ENCODE results near the gene HIPK2. TPM values are rescaled to one million over a fixed set of nuclear protein-coding genes. Genes with fewer than 3 reads are reported as not detected.

HIPK2 gene
- total and polyA plus RNA-seq, 12 donors, result 19.7 to 203 (median 127) TPM

GRCh38 chr7:139752148-139752547 lies 25.6 kb downstream of the HIPK2 start:
- TF ChIP-seq, protein P1, sequence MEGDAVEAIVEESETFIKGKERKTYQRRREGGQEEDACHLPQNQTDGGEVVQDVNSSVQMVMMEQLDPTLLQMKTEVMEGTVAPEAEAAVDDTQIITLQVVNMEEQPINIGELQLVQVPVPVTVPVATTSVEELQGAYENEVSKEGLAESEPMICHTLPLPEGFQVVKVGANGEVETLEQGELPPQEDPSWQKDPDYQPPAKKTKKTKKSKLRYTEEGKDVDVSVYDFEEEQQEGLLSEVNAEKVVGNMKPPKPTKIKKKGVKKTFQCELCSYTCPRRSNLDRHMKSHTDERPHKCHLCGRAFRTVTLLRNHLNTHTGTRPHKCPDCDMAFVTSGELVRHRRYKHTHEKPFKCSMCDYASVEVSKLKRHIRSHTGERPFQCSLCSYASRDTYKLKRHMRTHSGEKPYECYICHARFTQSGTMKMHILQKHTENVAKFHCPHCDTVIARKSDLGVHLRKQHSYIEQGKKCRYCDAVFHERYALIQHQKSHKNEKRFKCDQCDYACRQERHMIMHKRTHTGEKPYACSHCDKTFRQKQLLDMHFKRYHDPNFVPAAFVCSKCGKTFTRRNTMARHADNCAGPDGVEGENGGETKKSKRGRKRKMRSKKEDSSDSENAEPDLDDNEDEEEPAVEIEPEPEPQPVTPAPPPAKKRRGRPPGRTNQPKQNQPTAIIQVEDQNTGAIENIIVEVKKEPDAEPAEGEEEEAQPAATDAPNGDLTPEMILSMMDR (IDR thresholded peaks at IDR 0.05), result no peak
- WGBS, 2 donors, result 55 to 63% methylated on average over 5 of the region's 5 CpGs
- Histone ChIP-seq H3K27me3 (no peaks in the 10 kb centered on the region), H3K4me3 (no peak overlapping the region), H3K4me1 (peaks cover 38 to 96% (median 81%) of the 10 kb centered on the region in 9 donors), H3K36me3 (peaks cover 0 to 2% (median 0%) of the 10 kb centered on the region in 9 donors), H3K9me3 (no peaks in the 10 kb centered on the region), H3K27ac (peak overlapping the region in 5 of 10 donors; percentile 46 to 70 (median 62))
- intact Hi-C loops (cut with DNase I), result no loop called here
- DNase-seq (no peak), ATAC-seq (no peak)

DNA sequence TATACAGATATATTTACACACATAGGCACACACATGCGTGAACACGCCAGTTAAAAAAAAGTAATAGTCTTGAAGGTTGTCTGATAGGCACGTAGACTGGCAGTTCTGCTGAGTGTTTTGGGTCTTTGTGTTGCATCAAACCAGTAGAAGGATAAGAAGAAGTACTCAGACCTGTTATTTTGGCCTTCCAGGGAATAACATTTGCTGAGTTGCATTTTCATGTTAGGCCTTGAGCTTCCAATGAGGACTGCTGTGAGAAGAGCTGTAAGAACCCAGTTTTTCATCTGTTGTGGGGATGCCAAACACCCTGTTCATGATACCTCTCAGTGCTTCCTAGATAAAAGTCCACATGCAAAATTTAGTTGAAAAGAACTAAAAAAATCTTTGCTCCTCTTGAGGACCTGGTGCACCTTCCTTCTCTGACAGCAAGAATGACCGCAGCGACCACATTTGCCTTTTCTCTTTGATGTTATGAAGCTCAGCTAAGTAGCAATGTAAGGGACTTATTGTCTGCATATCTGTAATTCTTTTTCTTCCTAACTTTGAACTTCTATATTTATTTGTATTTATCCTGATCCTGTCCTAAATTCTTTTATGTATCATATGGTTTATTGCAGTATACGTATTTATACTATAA lies 27.2 kb downstream of the HIPK2 start:
- TF ChIP-seq, protein P1 (IDR thresholded peaks at IDR 0.05), result no peak
- WGBS, 2 donors, result 96 to 98% methylated on average over 6 of the region's 6 CpGs
- H3K27ac ChIP-seq, result peak overlapping the region in 3 of 10 donors; percentile 65 to 92 (median 90)

DNA sequence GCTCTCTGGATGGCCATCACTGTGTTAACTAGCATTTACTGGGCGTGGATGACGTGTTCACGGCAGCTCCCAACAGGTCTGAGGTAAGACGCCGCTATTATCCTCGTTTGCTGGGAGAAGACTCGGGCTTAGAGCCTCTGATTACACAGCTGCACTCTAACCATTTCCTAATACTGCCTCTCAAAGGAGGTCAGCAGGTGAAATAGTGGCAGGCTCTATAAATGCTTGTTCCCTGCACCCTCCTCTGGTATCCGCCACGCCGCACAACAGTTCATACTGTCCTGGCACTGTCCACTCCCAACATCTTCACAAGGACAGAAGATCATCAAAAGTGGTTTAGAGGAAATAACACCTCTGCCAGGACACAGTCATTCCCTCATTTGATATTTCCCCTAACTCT lies 28.3 kb downstream of the HIPK2 start:
- H3K9me3 ChIP-seq, result no peaks in the 10 kb centered on the region
- intact Hi-C loops (cut with DNase I), result no loop called here
- peaks cover 0 to 2% (median 0%) of the 10 kb centered on the region in 9 donors for H3K36me3 ChIP-seq
- peak overlapping the region in 9 of 10 donors; percentile 42 to 92 (median 76) for H3K27ac ChIP-seq
- ATAC-seq (peak in 3 of 8 donors; percentile 11 to 60 (median 44)), DNase-seq (no peak)
- 84 to 92% methylated on average over 10 of the region's 10 CpGs for WGBS, 2 donors
- TF ChIP-seq, protein P1 (IDR thresholded peaks at IDR 0.05), result no peak
- peaks cover 60 to 98% (median 92%) of the 10 kb centered on the region in 9 donors for H3K4me1 ChIP-seq
- H3K27me3 ChIP-seq, result no peaks in the 10 kb centered on the region
- no peak overlapping the region for H3K4me3 ChIP-seq

More for the DNA sequence above, 27.2 kb downstream of the HIPK2 start:
- Histone ChIP-seq H3K4me1 (peaks cover 50 to 98% (median 91%) of the 10 kb centered on the region in 9 donors), H3K36me3 (peaks cover 0 to 2% (median 0%) of the 10 kb centered on the region in 9 donors), H3K9me3 (no peaks in the 10 kb centered on the region), H3K27me3 (no peaks in the 10 kb centered on the region), H3K4me3 (no peak overlapping the region)
- intact Hi-C loops (cut with DNase I), result no loop called here
- DNase-seq (no peak), ATAC-seq (no peak)

- no peak for ATAC-seq
- H3K9me3 ChIP-seq, result no peaks in the 10 kb centered on the region
- no peak for DNase-seq
- intact Hi-C loops (cut with DNase I), result no loop called here
- H3K27ac ChIP-seq, result peak overlapping the region; percentile 42 to 92 (median 70)
- WGBS, 2 donors, result 74 to 77% methylated on average over 5 of the region's 5 CpGs
- peaks cover 0 to 2% (median 0%) of the 10 kb centered on the region in 9 donors for H3K36me3 ChIP-seq
- no peak overlapping the region for H3K4me3 ChIP-seq
- H3K27me3 ChIP-seq, result no peaks in the 10 kb centered on the region
- peaks cover 59 to 98% (median 92%) of the 10 kb centered on the region in 9 donors for H3K4me1 ChIP-seq
- TF ChIP-seq, protein P1 (IDR thresholded peaks at IDR 0.05), result no peak
These were observed 28.9 kb downstream of the HIPK2 start for GRCh38 chr7:139748941-139749340.
